MM.1S (cell line): ENCODE results near the gene FLVCR1.

Source experiments
- CTCF ChIP-seq: fragments of 300-600 bp; sonication (generic); IDR thresholded peaks from 2 replicates; pipeline ENCODE4 v1.5.1; 2016; ENCODE audit warnings: antibody characterized with exemption, low read length, mixed read lengths
- EZH2phosphoT487 ChIP-seq: fragments of 300-600 bp; sonication (generic); IDR thresholded peaks from 2 replicates; pipeline ENCODE4 v1.6.1; 2018; ENCODE audit warnings: antibody characterized with exemption, low read length

- TF ChIP-seq EZH2phosphoT487 (no peak), CTCF (no peak)
These were observed 59.8 kb downstream of the FLVCR1 start for GRCh38 chr1:212917858-212918257.
